Pancreas (tissue), 10 donors: ENCODE measurements around the gene TCEAL8. TPM values are rescaled to one million over a fixed set of nuclear protein-coding genes. Genes with fewer than 3 reads are reported as not detected.
A peak's percentile ranks its signal among the peaks of the same experiment; 100 is the strongest.

ENCODE experiments used
- ATAC-seq, 4 donors: fragments of 200-7000 bp; cut with Tn5 transposase; one replicate each; pipeline versions ENCODE4 v1.8.0 to v1.9.1; 2020; ENCODE audit warnings: mild to moderate bottlenecking in 4 of 4, moderate library complexity in 4 of 4
- DNase-seq, 6 donors: peaks; one replicate each; pipeline ENCODE4 v3.0.0-alpha.2; 2020
- FAIRE-seq: peaks from 2 replicates; lab custom pipeline; 2012; peaks lifted over from hg19 to GRCh38; lab: Jason Lieb, UNC
- H3K27ac ChIP-seq, 4 donors: fragments of 200-600 bp; sonication (generic); 1 replicate in 3 of 4; 2 replicates in 1 of 4; pipeline versions ENCODE4 v1.5.0 to v1.8.0; 2020
- H3K27me3 ChIP-seq, 4 donors: fragments of 200-600 bp; one replicate each; pipeline ENCODE4 v1.8.0; 2021
- H3K36me3 ChIP-seq, 3 donors: fragments of 200-600 bp; sonication (generic) in 1 of 3; one replicate each; pipeline versions ENCODE4 v1.5.0 to v1.8.0; 2020 to 2021
- H3K4me1 ChIP-seq, 3 donors: fragments of 200-600 bp; one replicate each; pipeline ENCODE4 v1.8.0; 2021
- H3K4me3 ChIP-seq, 4 donors: fragments of 200-600 bp; sonication (generic) in 2 of 4; one replicate each; pipeline versions ENCODE4 v1.5.0 to v1.8.0; 2020 to 2021
- H3K9me3 ChIP-seq, 4 donors: fragments of 200-600 bp; one replicate each; pipeline ENCODE4 v1.8.0; 2021
- WGBS, 2 donors: extraction: QIAGEN DNeasy Blood & Tissue Kit; methylation state at CpG; one replicate each; pipeline ENCODE4 v1.1.7; 2013; 5-methylcytosine and 5-hydroxymethylcytosine counted together
- intact Hi-C, 3 donors: fragments of 100-400 bp; cut with DNase I; formaldehyde crosslinking; loops; one replicate each; pipeline versions ENCODE4 v1.11.1 to v1.14.2; 2022
- polyA plus RNA-seq, 2 donors: library from polyadenylated mRNA; stranded (reverse); fragments of 200-250 nt; gene quantifications; one replicate each; pipeline ENCODE4 v1.2.3, GENCODE V29; 2013
- total RNA-seq, 6 donors: library from RNA; stranded (reverse); fragmentation: NEBNext Ultra II Directional in 4 of 6; extraction: Animal tissue kit (Norgen Biotek cat#: 25700) in 4 of 6; gene quantifications; one replicate each; pipeline versions ENCODE4 v1.2.1 to v1.2.4, GENCODE V29; 2021 to 2023
- TF ChIP-seq, protein P1 (sequence below), 4 donors: fragments of 200-600 bp; sonication (generic) in 3 of 4; IDR thresholded peaks; one replicate each; pipeline versions ENCODE4 v1.5.0 to v1.8.0; 2021; ENCODE audit warnings: antibody characterized with exemption in 4 of 4
- donor health status: healthy with polysubstance abuse.
- donor health status: DM: no; HTN: no; CAD: no; lungs with moderate emphysema.
- donor health status: DM: no; HTN: no; CAD: no.
- donor health status: control.
- donor health status: control.
- donor health status: Bipolar disorder and iron deficiency.
- donor health status: DM: yes; HTN: yes; CAD: no.
- donor health status: DM: no; HTN: no; CAD: no.
- donor health status: DM: no; HTN: no; CAD: no.
- donor health status: DM: yes; HTN: yes; CAD: no.

TCEAL8 gene
- total and polyA plus RNA-seq, 8 donors = 16.8 to 56.6 (median 24.1) TPM

DNA sequence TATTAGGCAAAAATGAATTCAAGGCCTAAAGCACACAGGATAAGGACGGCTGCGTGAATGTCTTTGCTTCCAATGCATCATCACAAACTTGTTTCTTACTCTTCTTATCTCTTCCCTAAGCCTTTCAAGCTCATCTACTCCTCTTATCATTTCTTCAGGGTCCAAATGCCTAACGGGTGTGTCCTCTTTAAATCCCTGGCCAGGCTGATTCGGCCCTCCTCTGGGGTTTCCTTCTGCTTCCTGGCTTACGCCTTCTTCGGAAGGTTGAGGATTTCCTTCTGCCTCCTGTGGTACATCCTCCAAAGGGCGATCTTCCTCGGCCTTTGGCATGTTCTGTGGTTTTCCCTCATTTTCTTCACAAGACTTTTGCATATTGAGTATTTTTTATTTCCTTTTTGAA lies 1.3 kb downstream of the TCEAL8 start:
- 24 to 52% methylated on average over 8 of the region's 8 CpGs for WGBS, 2 donors
- no peaks in the 10 kb centered on the region for H3K9me3 ChIP-seq
- intact Hi-C loops = no loop called here
- peak overlapping the region in 2 of 4 donors; percentile 51 to 76 for H3K27ac ChIP-seq
- peaks cover 0 to 6% (median 3%) of the 10 kb centered on the region in 3 donors for H3K4me1 ChIP-seq
- H3K4me3 ChIP-seq = peak overlapping the region in 3 of 4 donors; percentile 26 to 53 (median 45)
- ATAC-seq (no peak), FAIRE-seq (no peak), DNase-seq (no peak)
- H3K27me3 ChIP-seq = no peaks in the 10 kb centered on the region
- TF ChIP-seq, protein P1, sequence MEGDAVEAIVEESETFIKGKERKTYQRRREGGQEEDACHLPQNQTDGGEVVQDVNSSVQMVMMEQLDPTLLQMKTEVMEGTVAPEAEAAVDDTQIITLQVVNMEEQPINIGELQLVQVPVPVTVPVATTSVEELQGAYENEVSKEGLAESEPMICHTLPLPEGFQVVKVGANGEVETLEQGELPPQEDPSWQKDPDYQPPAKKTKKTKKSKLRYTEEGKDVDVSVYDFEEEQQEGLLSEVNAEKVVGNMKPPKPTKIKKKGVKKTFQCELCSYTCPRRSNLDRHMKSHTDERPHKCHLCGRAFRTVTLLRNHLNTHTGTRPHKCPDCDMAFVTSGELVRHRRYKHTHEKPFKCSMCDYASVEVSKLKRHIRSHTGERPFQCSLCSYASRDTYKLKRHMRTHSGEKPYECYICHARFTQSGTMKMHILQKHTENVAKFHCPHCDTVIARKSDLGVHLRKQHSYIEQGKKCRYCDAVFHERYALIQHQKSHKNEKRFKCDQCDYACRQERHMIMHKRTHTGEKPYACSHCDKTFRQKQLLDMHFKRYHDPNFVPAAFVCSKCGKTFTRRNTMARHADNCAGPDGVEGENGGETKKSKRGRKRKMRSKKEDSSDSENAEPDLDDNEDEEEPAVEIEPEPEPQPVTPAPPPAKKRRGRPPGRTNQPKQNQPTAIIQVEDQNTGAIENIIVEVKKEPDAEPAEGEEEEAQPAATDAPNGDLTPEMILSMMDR (IDR thresholded peaks at IDR 0.05) = no peak
- H3K36me3 ChIP-seq = no peaks in the 10 kb centered on the region

DNA sequence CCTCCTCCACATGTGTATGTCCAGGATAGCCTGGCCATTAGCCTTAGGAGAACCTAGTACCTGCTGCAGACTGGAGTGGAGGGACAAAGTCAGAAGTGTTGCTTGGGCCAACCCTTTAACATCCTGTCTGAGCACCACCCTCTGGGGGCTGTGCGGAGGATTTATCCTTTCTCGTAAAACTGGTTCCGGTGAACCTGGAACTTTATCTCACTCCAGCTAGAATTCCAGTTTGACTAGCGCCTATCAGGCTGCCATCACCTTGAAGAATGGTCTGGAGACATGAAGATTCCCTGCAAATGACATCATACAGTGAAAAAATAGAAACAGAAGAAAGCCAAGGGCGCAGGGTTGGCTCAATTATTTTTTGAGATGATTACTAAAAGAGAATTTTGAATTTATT lies 4.0 kb downstream of the TCEAL8 start:
- no peak for FAIRE-seq
- H3K27ac ChIP-seq = no peak overlapping the region
- no peak for ATAC-seq
- intact Hi-C loops = no loop called here
- H3K4me1 ChIP-seq = peaks cover 0 to 6% (median 3%) of the 10 kb centered on the region in 3 donors
- no peaks in the 10 kb centered on the region for H3K36me3 ChIP-seq
- no peak overlapping the region for H3K4me3 ChIP-seq
- TF ChIP-seq, protein P1 (IDR thresholded peaks at IDR 0.05) = no peak
- no peaks in the 10 kb centered on the region for H3K9me3 ChIP-seq
- H3K27me3 ChIP-seq = no peaks in the 10 kb centered on the region
- DNase-seq = no peak
- WGBS, 2 donors = 40 to 62% methylated on average over 5 of the region's 5 CpGs

DNA sequence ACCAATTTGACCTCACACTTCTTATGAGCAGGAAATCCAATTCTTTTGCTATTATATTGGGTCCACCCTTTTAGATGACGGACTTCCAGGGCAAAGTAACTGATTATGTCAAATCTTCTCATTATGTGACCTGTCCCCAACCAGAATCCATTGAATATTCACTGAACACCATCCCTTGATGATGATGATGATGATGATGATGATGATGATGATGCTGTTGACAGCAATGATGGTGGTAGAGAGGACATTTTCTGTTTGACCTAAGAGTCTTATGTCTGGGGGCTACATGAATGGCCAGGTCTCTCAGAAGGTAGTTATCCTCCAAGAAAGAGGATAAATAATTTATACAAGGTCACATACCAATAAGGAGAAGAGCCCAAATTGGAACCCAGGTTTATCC lies 5.2 kb downstream of the TCEAL8 start:
- H3K27me3 ChIP-seq = no peaks in the 10 kb centered on the region
- H3K4me1 ChIP-seq = peaks cover 0 to 6% (median 3%) of the 10 kb centered on the region in 3 donors
- ATAC-seq = no peak
- TF ChIP-seq, protein P1 (IDR thresholded peaks at IDR 0.05) = no peak
- WGBS, 2 donors = 44 to 50% methylated on average over 1 of the region's 1 CpG
- no peak overlapping the region for H3K27ac ChIP-seq
- no peaks in the 10 kb centered on the region for H3K9me3 ChIP-seq
- no peak for FAIRE-seq
- no peak for DNase-seq
- no peaks in the 10 kb centered on the region for H3K36me3 ChIP-seq
- H3K4me3 ChIP-seq = no peak overlapping the region
- intact Hi-C loops = no loop called here

DNA sequence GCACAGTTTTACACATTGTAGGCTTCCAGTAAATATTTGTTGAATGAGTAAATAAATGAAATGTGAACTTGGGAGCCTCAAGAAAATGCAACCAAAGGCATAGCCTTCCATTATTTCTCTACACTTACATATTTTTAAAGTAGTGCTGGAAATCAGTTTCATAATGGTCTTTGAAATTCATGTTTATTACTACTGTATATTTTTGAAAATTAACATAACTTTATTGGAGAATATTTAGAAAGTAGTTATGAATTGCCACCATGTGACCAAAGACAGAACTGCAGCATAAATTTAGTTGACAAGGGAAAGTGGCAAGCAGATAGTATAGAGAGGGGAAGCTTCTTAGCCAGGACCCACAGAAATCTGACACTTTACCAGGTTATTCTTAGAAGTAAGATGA lies 6.4 kb downstream of the TCEAL8 start:
- DNase-seq (no peak), FAIRE-seq (peak; percentile 98), ATAC-seq (peak in 2 of 4 donors; percentile 57)
- H3K27ac ChIP-seq = no peak overlapping the region
- no peaks in the 10 kb centered on the region for H3K36me3 ChIP-seq
- peaks cover 0 to 5% (median 3%) of the 10 kb centered on the region in 3 donors for H3K4me1 ChIP-seq
- no peaks in the 10 kb centered on the region for H3K27me3 ChIP-seq
- intact Hi-C loops = no loop called here
- TF ChIP-seq, protein P1 (IDR thresholded peaks at IDR 0.05) = peak in 2 of 4 donors; percentile 8 to 28
- no peaks in the 10 kb centered on the region for H3K9me3 ChIP-seq
- no peak overlapping the region for H3K4me3 ChIP-seq

DNA sequence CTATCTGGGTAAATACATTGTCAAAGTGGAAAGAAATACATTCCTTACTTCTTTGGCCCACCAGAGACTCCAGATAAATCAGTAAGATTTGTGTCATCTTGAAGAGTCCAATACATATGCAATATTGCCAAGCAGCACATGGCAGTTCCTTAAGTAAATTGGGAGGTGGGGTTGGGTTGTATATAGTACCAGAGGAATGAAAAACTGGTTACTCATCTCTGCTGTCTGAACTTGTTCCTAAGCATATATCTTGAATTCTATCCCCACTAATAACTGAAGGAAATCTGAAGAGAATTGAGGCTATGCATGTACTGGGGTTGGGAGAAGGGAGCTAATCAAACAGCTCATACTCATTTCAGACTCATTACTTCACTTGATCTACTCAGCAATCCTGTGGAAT lies 14.8 kb downstream of the TCEAL8 start:
- Histone ChIP-seq H3K4me3 (no peak overlapping the region), H3K36me3 (no peaks in the 10 kb centered on the region), H3K9me3 (no peaks in the 10 kb centered on the region), H3K27me3 (peaks cover 0 to 22% (median 0%) of the 10 kb centered on the region in 4 donors), H3K27ac (no peak overlapping the region), H3K4me1 (no peaks in the 10 kb centered on the region)
- ATAC-seq (no peak), DNase-seq (no peak), FAIRE-seq (no peak)
- intact Hi-C loops = no loop called here
- TF ChIP-seq, protein P1 (IDR thresholded peaks at IDR 0.05) = no peak
